PC-3 (cell line): Measurements from ENCODE around the gene POU4F3.

Experiments
- EZH2 ChIP-seq: fragments of 300-600 bp; sonication (generic); IDR thresholded peaks from one replicate; pipeline ENCODE4 v1.6.1; 2017; ENCODE audit warnings: antibody characterized with exemption, mild to moderate bottlenecking, low read length; ENCODE audit not compliant: unreplicated experiment
- TF ChIP-seq, protein P1 (sequence below): fragments of 300-600 bp; sonication (generic); conservative IDR thresholded peaks from 2 replicates; pipeline ENCODE4 v1.5.1; 2017; ENCODE audit warnings: antibody characterized with exemption, low read depth, mild to moderate bottlenecking, low read length

DNA sequence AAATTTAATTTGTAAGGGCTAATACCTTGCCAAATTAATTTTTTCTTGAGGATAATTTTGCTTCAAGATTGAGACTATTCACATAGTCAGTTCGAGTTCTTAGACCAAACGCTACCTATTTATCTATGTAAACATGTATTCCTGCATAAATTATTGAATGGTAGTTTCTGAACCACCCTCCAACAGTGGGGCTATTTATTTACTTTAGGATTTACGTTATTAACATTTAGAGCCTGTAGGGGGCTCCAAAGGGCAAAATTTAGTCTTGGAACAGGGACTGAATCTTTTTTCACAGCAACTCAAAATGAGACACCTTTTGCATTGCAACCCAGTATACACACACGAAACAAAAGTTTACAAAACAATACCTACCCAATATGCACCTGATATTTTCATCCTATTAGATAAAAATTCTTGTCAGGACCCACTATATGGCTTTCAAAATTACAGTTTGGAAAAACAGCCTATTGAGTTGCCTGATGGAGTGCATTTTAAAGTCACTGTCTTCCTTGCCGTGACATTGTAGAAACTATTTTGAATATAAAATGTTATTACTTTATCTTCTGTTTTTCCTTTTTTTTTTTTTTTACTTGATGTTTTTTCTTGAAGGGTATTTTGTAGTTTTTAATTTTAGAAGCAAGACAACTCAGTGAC, 47.1 kb upstream of the POU4F3 start:
- TF ChIP-seq EZH2: no peak
- TF ChIP-seq, protein P1, sequence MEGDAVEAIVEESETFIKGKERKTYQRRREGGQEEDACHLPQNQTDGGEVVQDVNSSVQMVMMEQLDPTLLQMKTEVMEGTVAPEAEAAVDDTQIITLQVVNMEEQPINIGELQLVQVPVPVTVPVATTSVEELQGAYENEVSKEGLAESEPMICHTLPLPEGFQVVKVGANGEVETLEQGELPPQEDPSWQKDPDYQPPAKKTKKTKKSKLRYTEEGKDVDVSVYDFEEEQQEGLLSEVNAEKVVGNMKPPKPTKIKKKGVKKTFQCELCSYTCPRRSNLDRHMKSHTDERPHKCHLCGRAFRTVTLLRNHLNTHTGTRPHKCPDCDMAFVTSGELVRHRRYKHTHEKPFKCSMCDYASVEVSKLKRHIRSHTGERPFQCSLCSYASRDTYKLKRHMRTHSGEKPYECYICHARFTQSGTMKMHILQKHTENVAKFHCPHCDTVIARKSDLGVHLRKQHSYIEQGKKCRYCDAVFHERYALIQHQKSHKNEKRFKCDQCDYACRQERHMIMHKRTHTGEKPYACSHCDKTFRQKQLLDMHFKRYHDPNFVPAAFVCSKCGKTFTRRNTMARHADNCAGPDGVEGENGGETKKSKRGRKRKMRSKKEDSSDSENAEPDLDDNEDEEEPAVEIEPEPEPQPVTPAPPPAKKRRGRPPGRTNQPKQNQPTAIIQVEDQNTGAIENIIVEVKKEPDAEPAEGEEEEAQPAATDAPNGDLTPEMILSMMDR: peak; percentile 89
